ENCODE data around the gene SPATS2. TPM values are rescaled to one million over a fixed set of nuclear protein-coding genes. Genes with fewer than 3 reads are reported as not detected.

The SPATS2 gene
- polyA plus RNA-seq, 1 of the 3 experiments (the other 2 are of a cell fraction) = 72.9 TPM

DNA sequence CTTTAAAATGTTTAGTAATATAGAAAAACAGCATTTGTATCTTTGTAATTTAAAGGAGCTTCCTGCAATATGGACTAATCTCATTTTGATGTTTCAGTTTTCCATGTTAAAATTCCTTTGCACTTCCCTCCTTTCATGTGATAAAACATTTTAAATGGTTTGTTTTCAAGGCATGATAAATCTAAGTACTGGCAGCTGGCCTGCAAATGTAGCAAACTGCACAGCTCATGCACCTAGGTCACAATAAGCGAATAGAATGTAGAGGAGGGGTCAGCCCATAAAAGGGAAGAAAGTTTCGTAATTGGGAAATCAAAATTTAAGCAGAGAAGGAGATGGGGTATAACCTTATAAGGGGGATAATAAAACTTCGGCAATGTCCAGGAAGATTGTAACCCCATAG is 91.6 kb downstream of the SPATS2 start:
- no peak overlapping the region for H3K4me2 ChIP-seq
- no peaks in the 10 kb centered on the region for H3K4me1 ChIP-seq (ENCODE audit: control insufficient read depth in 1 of 2, insufficient read depth in 2 of 2, low read depth in 1 of 2, low read length in 1 of 2)
- H3K79me2 ChIP-seq (ENCODE audit: insufficient read depth) = peaks cover 94% of the 10 kb centered on the region
- WGBS (ENCODE audit: low lambda C conversion rate) = 97% methylated on average over 3 of the region's 3 CpGs
- no peaks in the 10 kb centered on the region for H3F3A ChIP-seq (replicated peaks; ENCODE audit: insufficient read depth)
- H3K9ac ChIP-seq = no peak overlapping the region
- H3K36me3 ChIP-seq (replicated peaks in 1 of 2; ENCODE audit: control insufficient read depth in 1 of 2, insufficient read depth in 2 of 2, low read length in 1 of 2) = peaks cover 8 to 29% of the 10 kb centered on the region in 2 experiments
- no peaks in the 10 kb centered on the region for H3K27me3 ChIP-seq (ENCODE audit: insufficient read depth)
- no peak overlapping the region for H3K27ac ChIP-seq (ENCODE audit: low read depth in 2 of 2, low read length in 1 of 2)
- no peak for TF ChIP-seq MEF2A (IDR thresholded peaks at IDR 0.05; ENCODE audit: borderline replicate concordance, low read depth)
- H4K20me1 ChIP-seq (ENCODE audit: insufficient read depth) = peaks cover 42% of the 10 kb centered on the region
- H2AFZ ChIP-seq (ENCODE audit: low read depth) = no peak overlapping the region
- POLR2A ChIA-PET = interaction anchor here (0.7 kb wide), 1 partner anchor 109 kb away, joined by 4 read pairs; the partner anchor contains the start of gene MCRS1
- H3K9me3 ChIP-seq = no peaks in the 10 kb centered on the region
- H3K9me2 ChIP-seq = no peaks in the 10 kb centered on the region
- DNase-seq = no peak
- no peak overlapping the region for H3K4me3 ChIP-seq (ENCODE audit: low read depth in 2 of 2, low read length in 1 of 2)
- CTCF ChIA-PET = no interaction called here

DNA sequence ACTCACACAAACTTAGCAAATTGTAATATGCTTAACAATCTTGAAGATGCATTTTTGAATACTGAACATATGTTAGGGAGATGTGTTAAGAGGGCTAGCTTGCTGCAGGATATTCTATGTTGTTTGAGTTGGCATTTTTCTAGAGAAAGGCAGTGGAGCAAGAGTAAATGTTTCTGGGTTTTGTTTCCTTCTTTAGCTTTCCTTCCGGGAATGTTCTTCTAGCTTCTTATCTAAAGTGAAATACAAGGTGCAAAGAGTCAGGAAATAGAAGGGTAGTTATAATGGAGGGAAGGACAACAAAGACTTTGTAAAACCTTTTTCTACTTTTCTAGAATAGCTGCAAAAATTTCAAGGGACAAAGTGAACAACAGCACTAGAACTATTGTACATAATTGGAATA is 94.0 kb downstream of the SPATS2 start:
- 94% methylated on average over 1 of the region's 1 CpG for WGBS (ENCODE audit: low lambda C conversion rate)
- H3K4me2 ChIP-seq = no peak overlapping the region
- POLR2A ChIA-PET = no interaction called here

DNA sequence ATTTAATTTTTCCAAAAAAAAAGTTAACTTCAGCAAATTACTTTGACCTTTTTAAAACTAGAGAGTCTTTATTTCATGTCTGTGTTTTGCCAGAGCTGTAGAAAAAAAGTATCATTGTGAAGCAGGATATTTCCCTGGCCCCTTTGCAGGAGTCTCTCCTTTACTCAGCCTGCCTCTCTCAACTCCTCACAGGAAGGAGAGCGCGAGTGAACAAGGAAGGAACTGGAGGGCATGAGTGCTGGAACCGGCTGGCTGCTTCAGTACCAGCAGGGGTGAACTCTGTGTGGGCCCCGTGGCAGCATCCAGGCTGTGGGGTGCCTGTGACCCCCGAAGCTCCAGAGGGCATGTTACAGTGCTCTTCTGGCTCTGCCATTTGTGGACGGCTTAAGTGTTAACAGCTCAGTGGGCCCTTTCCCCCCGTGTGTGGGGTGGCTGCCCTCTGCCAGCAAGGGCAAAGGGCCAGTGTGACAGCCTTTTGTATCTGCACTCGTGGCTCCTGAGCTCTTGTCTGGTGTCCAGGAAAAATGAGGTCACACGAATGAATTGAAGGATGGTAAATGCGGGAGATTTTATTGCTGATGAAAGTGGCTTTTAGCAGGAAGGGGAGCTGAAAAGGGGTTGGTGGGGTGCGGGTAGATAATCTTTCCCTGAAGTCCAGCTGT is 95.0 kb downstream of the SPATS2 start:
- Histone ChIP-seq H3K27ac (ENCODE audit: low read depth in 2 of 2, low read length in 1 of 2) (no peak overlapping the region), H3K9me2 (no peaks in the 10 kb centered on the region), H3K27me3 (ENCODE audit: insufficient read depth) (no peaks in the 10 kb centered on the region), H3K36me3 (replicated peaks in 1 of 2; ENCODE audit: control insufficient read depth in 1 of 2, insufficient read depth in 2 of 2, low read length in 1 of 2) (peaks cover 8 to 44% of the 10 kb centered on the region in 2 experiments), H3K4me2 (no peak overlapping the region), H4K20me1 (ENCODE audit: insufficient read depth) (peaks cover 10% of the 10 kb centered on the region), H3F3A (replicated peaks; ENCODE audit: insufficient read depth) (no peaks in the 10 kb centered on the region), H2AFZ (ENCODE audit: low read depth) (no peak overlapping the region), H3K4me1 (ENCODE audit: control insufficient read depth in 1 of 2, insufficient read depth in 2 of 2, low read depth in 1 of 2, low read length in 1 of 2) (no peaks in the 10 kb centered on the region), H3K79me2 (ENCODE audit: insufficient read depth) (peaks cover 91% of the 10 kb centered on the region), H3K9ac (no peak overlapping the region), H3K9me3 (no peaks in the 10 kb centered on the region), H3K4me3 (ENCODE audit: low read depth in 2 of 2, low read length in 1 of 2) (no peak overlapping the region)
- WGBS (ENCODE audit: low lambda C conversion rate) = 87% methylated on average over 8 of the region's 11 CpGs
- CTCF ChIA-PET = interaction anchor here (0.9 to 2.2 kb wide), 3 partner anchors 20 to 116 kb away, joined by 3 to 7 read pairs (median 5); partner anchors contain the start of gene DNAJC22
- no peak for DNase-seq
- TF ChIP-seq SIN3A (IDR thresholded peaks at IDR 0.05; ENCODE audit: borderline replicate concordance, low read depth, low read length) (no peak), NFIC (IDR thresholded peaks at IDR 0.05; ENCODE audit: borderline replicate concordance) (no peak), SMC3 (IDR thresholded peaks at IDR 0.05; ENCODE audit: low read depth, low read length) (no peak), GATA2 (CRISPR knock-in tag; IDR thresholded peaks at IDR 0.05) (no peak), EP300 (IDR thresholded peaks at IDR 0.05; ENCODE audit: borderline replicate concordance in 1 of 2, low read depth in 1 of 2, low read length in 1 of 2) (no peak), ELF1 (IDR thresholded peaks at IDR 0.05) (no peak), YY1 (IDR thresholded peaks at IDR 0.05; ENCODE audit: low read depth) (no peak), TAF1 (IDR thresholded peaks at IDR 0.05; ENCODE audit: borderline replicate concordance, low read depth, low read length) (no peak), MEF2A (IDR thresholded peaks at IDR 0.05; ENCODE audit: borderline replicate concordance, low read depth) (no peak), POLR2AphosphoS5 (IDR thresholded peaks at IDR 0.05; ENCODE audit: low read depth, low read length) (no peak), NRF1 (IDR thresholded peaks at IDR 0.05; ENCODE audit: low read depth, low read length) (no peak), JUND (IDR thresholded peaks at IDR 0.05) (no peak)
- TF ChIP-seq, protein P1, sequence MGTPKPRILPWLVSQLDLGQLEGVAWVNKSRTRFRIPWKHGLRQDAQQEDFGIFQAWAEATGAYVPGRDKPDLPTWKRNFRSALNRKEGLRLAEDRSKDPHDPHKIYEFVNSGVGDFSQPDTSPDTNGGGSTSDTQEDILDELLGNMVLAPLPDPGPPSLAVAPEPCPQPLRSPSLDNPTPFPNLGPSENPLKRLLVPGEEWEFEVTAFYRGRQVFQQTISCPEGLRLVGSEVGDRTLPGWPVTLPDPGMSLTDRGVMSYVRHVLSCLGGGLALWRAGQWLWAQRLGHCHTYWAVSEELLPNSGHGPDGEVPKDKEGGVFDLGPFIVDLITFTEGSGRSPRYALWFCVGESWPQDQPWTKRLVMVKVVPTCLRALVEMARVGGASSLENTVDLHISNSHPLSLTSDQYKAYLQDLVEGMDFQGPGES (IDR thresholded peaks at IDR 0.05; ENCODE audit: low read depth, low read length) = no peak
- TF ChIP-seq, protein P2, sequence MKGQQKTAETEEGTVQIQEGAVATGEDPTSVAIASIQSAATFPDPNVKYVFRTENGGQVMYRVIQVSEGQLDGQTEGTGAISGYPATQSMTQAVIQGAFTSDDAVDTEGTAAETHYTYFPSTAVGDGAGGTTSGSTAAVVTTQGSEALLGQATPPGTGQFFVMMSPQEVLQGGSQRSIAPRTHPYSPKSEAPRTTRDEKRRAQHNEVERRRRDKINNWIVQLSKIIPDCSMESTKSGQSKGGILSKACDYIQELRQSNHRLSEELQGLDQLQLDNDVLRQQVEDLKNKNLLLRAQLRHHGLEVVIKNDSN (IDR thresholded peaks at IDR 0.05; ENCODE audit: borderline replicate concordance, low read depth) = no peak
- POLR2A ChIA-PET = interaction anchor here (0.9 kb wide), 1 partner anchor 9 kb away, joined by 3 read pairs; no protein-coding TSS in a partner anchor

More for the DNA sequence above, 94.0 kb downstream of the SPATS2 start:
- H3K36me3 ChIP-seq (replicated peaks in 1 of 2; ENCODE audit: control insufficient read depth in 1 of 2, insufficient read depth in 2 of 2, low read length in 1 of 2) = peaks cover 8 to 44% of the 10 kb centered on the region in 2 experiments
- TF ChIP-seq NRF1 (IDR thresholded peaks at IDR 0.05; ENCODE audit: low read depth, low read length) (no peak), FOSL2 (IDR thresholded peaks at IDR 0.05; ENCODE audit: borderline replicate concordance, low read depth) (no peak), ELF1 (IDR thresholded peaks at IDR 0.05) (no peak), POLR2AphosphoS5 (IDR thresholded peaks at IDR 0.05; ENCODE audit: low read depth, low read length) (no peak), GABPA (IDR thresholded peaks at IDR 0.05; ENCODE audit: low read depth) (no peak), MEF2A (IDR thresholded peaks at IDR 0.05; ENCODE audit: borderline replicate concordance, low read depth) (no peak), NFIC (IDR thresholded peaks at IDR 0.05; ENCODE audit: borderline replicate concordance) (no peak), YY1 (IDR thresholded peaks at IDR 0.05; ENCODE audit: low read depth) (no peak), SMC3 (IDR thresholded peaks at IDR 0.05; ENCODE audit: low read depth, low read length) (no peak), TCF12 (IDR thresholded peaks at IDR 0.05) (no peak), JUND (IDR thresholded peaks at IDR 0.05) (no peak), MXI1 (IDR thresholded peaks at IDR 0.05; ENCODE audit: low read depth, low read length) (no peak), SIN3A (IDR thresholded peaks at IDR 0.05; ENCODE audit: borderline replicate concordance, low read depth, low read length) (no peak), RAD21 (IDR thresholded peaks at IDR 0.05; ENCODE audit: low read length) (no peak)
- TF ChIP-seq, protein P2 (IDR thresholded peaks at IDR 0.05; ENCODE audit: borderline replicate concordance, low read depth) = no peak
- no peaks in the 10 kb centered on the region for H3K9me2 ChIP-seq
- no peaks in the 10 kb centered on the region for H3K9me3 ChIP-seq
- no peaks in the 10 kb centered on the region for H3K4me1 ChIP-seq (ENCODE audit: control insufficient read depth in 1 of 2, insufficient read depth in 2 of 2, low read depth in 1 of 2, low read length in 1 of 2)
- H2AFZ ChIP-seq (ENCODE audit: low read depth) = no peak overlapping the region
- H3K27me3 ChIP-seq (ENCODE audit: insufficient read depth) = no peaks in the 10 kb centered on the region
- peaks cover 93% of the 10 kb centered on the region for H3K79me2 ChIP-seq (ENCODE audit: insufficient read depth)
- DNase-seq = no peak
- CTCF ChIA-PET = interaction anchor here (0.6 to 2.2 kb wide), 5 partner anchors 12 to 115 kb away, joined by 3 to 7 read pairs (median 5); partner anchors contain the start of gene DNAJC22
- no peaks in the 10 kb centered on the region for H3F3A ChIP-seq (replicated peaks; ENCODE audit: insufficient read depth)
- H4K20me1 ChIP-seq (ENCODE audit: insufficient read depth) = peaks cover 19% of the 10 kb centered on the region
- H3K4me3 ChIP-seq (ENCODE audit: low read depth in 2 of 2, low read length in 1 of 2) = no peak overlapping the region
- H3K9ac ChIP-seq = no peak overlapping the region
- 0 out of 4 replicates have a peak overlapping the region, but pooled peaks of 1 of the 2 experiments have one; percentile 1 for H3K27ac ChIP-seq (ENCODE audit: low read depth in 2 of 2, low read length in 1 of 2)
